HEK293 (cell line): ENCODE data around the gene TASP1.

ENCODE experiments used
- CTCF ChIA-PET: fragments of 350-600 bp; formaldehyde crosslinking; extraction: SDS; loops from one replicate; lab custom pipeline; 2021; ENCODE audit warnings: antibody characterized with exemption; lab: Yijun Ruan, JAX
- POLR2A ChIA-PET: fragments of 300-600 bp; formaldehyde crosslinking; extraction: SDS; loops from one replicate; lab custom pipeline; 2020; ENCODE audit warnings: antibody characterized with exemption, inconsistent platforms; lab: Yijun Ruan, JAX
- H3K27ac ChIP-seq: fragments of 200-500 bp; sonication (Bioruptor generic); 2 replicates; pipeline ENCODE4 v1.5.1; 2014; ENCODE audit warnings: low read depth, low read length, control low read depth, inconsistent platforms; ENCODE audit errors: extremely low read depth
- H3K36me3 ChIP-seq, 2 experiments: fragments of 200-500 bp in 1 of 2; sonication (Bioruptor generic) in 1 of 2; 1 replicate in 1 of 2; 2 replicates in 1 of 2; pipeline ENCODE4 v1.5.1; 2014 to 2017; ENCODE audit warnings: inconsistent platforms in 2 of 2, low read length in 2 of 2; ENCODE audit not compliant: control insufficient read depth in 2 of 2, insufficient read depth in 1 of 2
- H3K4me1 ChIP-seq: fragments of 200-500 bp; sonication (Bioruptor generic); 2 replicates; pipeline ENCODE4 v1.5.1; 2014; ENCODE audit warnings: mild to moderate bottlenecking, low read length, inconsistent platforms; ENCODE audit not compliant: control insufficient read depth, insufficient read depth
- H3K4me3 ChIP-seq: 2 replicates; pipeline ENCODE4 v1.5.1; 2011; ENCODE audit warnings: low read depth, mild to moderate bottlenecking, control low read depth, low read length, moderate library complexity
- H3K9me3 ChIP-seq: fragments of 200-500 bp; sonication (Bioruptor generic); 2 replicates; pipeline ENCODE4 v1.5.1; 2014; ENCODE audit warnings: low read depth, low read length, inconsistent platforms; ENCODE audit not compliant: control insufficient read depth, insufficient read depth
- GFI1B ChIP-seq: fragments of 450-650 bp; formaldehyde crosslinking; IDR thresholded peaks from 2 replicates; pipeline ENCODE4 v1.5.1; 2016; ENCODE audit warnings: missing biosample characterization, missing genetic modification characterization
- GLI2 ChIP-seq: fragments of 450-650 bp; formaldehyde crosslinking; IDR thresholded peaks from 2 replicates; pipeline ENCODE4; 2017; ENCODE audit warnings: missing biosample characterization, missing genetic modification characterization, low read depth, borderline replicate concordance
- KLF16 ChIP-seq: fragments of 450-650 bp; formaldehyde crosslinking; IDR thresholded peaks from 2 replicates; pipeline ENCODE4 v1.5.1; 2017; ENCODE audit warnings: missing biosample characterization, missing genetic modification characterization
- RBAK ChIP-seq: fragments of 450-650 bp; formaldehyde crosslinking; IDR thresholded peaks from 2 replicates; pipeline ENCODE4 v1.5.1; 2016; ENCODE audit warnings: missing biosample characterization, missing genetic modification characterization
- SP7 ChIP-seq: fragments of 450-650 bp; formaldehyde crosslinking; IDR thresholded peaks from 2 replicates; pipeline ENCODE4 v1.5.1; 2016; ENCODE audit warnings: missing biosample characterization, missing genetic modification characterization
- YY1 ChIP-seq: fragments of 450-650 bp; formaldehyde crosslinking; IDR thresholded peaks from 2 replicates; pipeline ENCODE4 v1.5.1; 2018; ENCODE audit warnings: missing biosample characterization, missing genetic modification characterization
- ZBTB21 ChIP-seq: fragments of 450-650 bp; formaldehyde crosslinking; IDR thresholded peaks from 2 replicates; pipeline ENCODE4 v1.5.1; 2017; ENCODE audit warnings: missing biosample characterization, missing genetic modification characterization
- ZFP41 ChIP-seq: fragments of 450-650 bp; formaldehyde crosslinking; IDR thresholded peaks from 2 replicates; pipeline ENCODE4 v1.5.1; 2016; ENCODE audit warnings: missing biosample characterization, missing genetic modification characterization, borderline replicate concordance
- ZNF132 ChIP-seq: fragments of 450-650 bp; formaldehyde crosslinking; IDR thresholded peaks from 2 replicates; pipeline ENCODE4 v1.5.1; 2017; ENCODE audit warnings: missing biosample characterization, missing genetic modification characterization, borderline replicate concordance
- ZNF146 ChIP-seq: fragments of 450-650 bp; formaldehyde crosslinking; IDR thresholded peaks from 2 replicates; pipeline ENCODE4 v1.5.1; 2016; ENCODE audit warnings: missing biosample characterization, missing genetic modification characterization
- ZNF16 ChIP-seq: fragments of 450-650 bp; formaldehyde crosslinking; IDR thresholded peaks from 2 replicates; pipeline ENCODE4 v1.5.1; 2016; ENCODE audit warnings: low read depth, missing biosample characterization, missing genetic modification characterization
- ZNF24 ChIP-seq: fragments of 450-650 bp; formaldehyde crosslinking; IDR thresholded peaks from 2 replicates; pipeline ENCODE4 v1.5.1; 2016; ENCODE audit warnings: missing biosample characterization, missing genetic modification characterization
- ZNF302 ChIP-seq: fragments of 450-650 bp; formaldehyde crosslinking; IDR thresholded peaks from 2 replicates; pipeline ENCODE4 v1.5.1; 2016; ENCODE audit warnings: missing biosample characterization, missing genetic modification characterization, low read depth
- ZNF394 ChIP-seq: fragments of 450-650 bp; formaldehyde crosslinking; IDR thresholded peaks from 2 replicates; pipeline ENCODE4 v1.5.1; 2016; ENCODE audit warnings: missing biosample characterization, missing genetic modification characterization, mild to moderate bottlenecking, moderate library complexity, borderline replicate concordance
- ZNF433 ChIP-seq: fragments of 450-650 bp; formaldehyde crosslinking; IDR thresholded peaks from 2 replicates; pipeline ENCODE4 v1.5.1; 2016; ENCODE audit warnings: missing biosample characterization, missing genetic modification characterization, low read depth
- ZNF501 ChIP-seq: fragments of 450-650 bp; formaldehyde crosslinking; IDR thresholded peaks from 2 replicates; pipeline ENCODE4 v1.5.1; 2016; ENCODE audit warnings: missing biosample characterization, missing genetic modification characterization
- ZNF558 ChIP-seq: fragments of 450-650 bp; formaldehyde crosslinking; IDR thresholded peaks from 2 replicates; pipeline ENCODE4 v1.5.1; 2016; ENCODE audit warnings: missing biosample characterization, missing genetic modification characterization
- ZNF560 ChIP-seq: fragments of 450-650 bp; formaldehyde crosslinking; IDR thresholded peaks from 2 replicates; pipeline ENCODE4 v1.5.1; 2017; ENCODE audit warnings: missing biosample characterization, missing genetic modification characterization, borderline replicate concordance
- ZNF596 ChIP-seq: fragments of 450-650 bp; IDR thresholded peaks from 2 replicates; pipeline ENCODE4 v1.5.0; 2018; ENCODE audit warnings: missing biosample characterization, mild to moderate bottlenecking, missing genetic modification characterization, moderate library complexity
- ZNF626 ChIP-seq: fragments of 450-650 bp; sonication (Bioruptor Pico); formaldehyde crosslinking; IDR thresholded peaks from 2 replicates; pipeline ENCODE4 v1.5.1; 2018; ENCODE audit warnings: missing biosample characterization, missing genetic modification characterization, inconsistent platforms
- ZNF664 ChIP-seq: fragments of 450-650 bp; formaldehyde crosslinking; IDR thresholded peaks from 2 replicates; pipeline ENCODE4 v1.5.1; 2016; ENCODE audit warnings: missing biosample characterization, missing genetic modification characterization
- ZNF704 ChIP-seq: fragments of 450-650 bp; formaldehyde crosslinking; IDR thresholded peaks from 2 replicates; pipeline ENCODE4 v1.5.1; 2016; ENCODE audit warnings: missing biosample characterization, missing genetic modification characterization
- ZNF747 ChIP-seq: fragments of 450-650 bp; formaldehyde crosslinking; IDR thresholded peaks from 2 replicates; pipeline ENCODE4 v1.5.1; 2016; ENCODE audit warnings: missing biosample characterization, missing genetic modification characterization
- TF ChIP-seq, protein P1 (sequence below): fragments of 450-650 bp; formaldehyde crosslinking; IDR thresholded peaks from 2 replicates; pipeline ENCODE4 v1.5.1; 2017; ENCODE audit warnings: missing biosample characterization, missing genetic modification characterization
- TF ChIP-seq, protein P2 (sequence below): fragments of 450-650 bp; formaldehyde crosslinking; IDR thresholded peaks from 2 replicates; pipeline ENCODE4 v1.5.1; 2016; ENCODE audit warnings: missing biosample characterization, missing genetic modification characterization, borderline replicate concordance
- TF ChIP-seq, protein P3 (sequence below): fragments of 450-650 bp; formaldehyde crosslinking; IDR thresholded peaks from 2 replicates; pipeline ENCODE4 v1.5.1; 2016; ENCODE audit warnings: missing biosample characterization, missing genetic modification characterization

TASP1 gene

GRCh38 chr20:13397300-13397724 is 241.4 kb downstream of the TASP1 start (continued):
- TF ChIP-seq GLI2 (tag by site-specific recombination) (no peak), KLF16 (tag by site-specific recombination) (no peak), ZNF16 (tag by site-specific recombination) (no peak), ZNF394 (no peak), ZNF146 (tag by site-specific recombination) (no peak)
- TF ChIP-seq, protein P1, sequence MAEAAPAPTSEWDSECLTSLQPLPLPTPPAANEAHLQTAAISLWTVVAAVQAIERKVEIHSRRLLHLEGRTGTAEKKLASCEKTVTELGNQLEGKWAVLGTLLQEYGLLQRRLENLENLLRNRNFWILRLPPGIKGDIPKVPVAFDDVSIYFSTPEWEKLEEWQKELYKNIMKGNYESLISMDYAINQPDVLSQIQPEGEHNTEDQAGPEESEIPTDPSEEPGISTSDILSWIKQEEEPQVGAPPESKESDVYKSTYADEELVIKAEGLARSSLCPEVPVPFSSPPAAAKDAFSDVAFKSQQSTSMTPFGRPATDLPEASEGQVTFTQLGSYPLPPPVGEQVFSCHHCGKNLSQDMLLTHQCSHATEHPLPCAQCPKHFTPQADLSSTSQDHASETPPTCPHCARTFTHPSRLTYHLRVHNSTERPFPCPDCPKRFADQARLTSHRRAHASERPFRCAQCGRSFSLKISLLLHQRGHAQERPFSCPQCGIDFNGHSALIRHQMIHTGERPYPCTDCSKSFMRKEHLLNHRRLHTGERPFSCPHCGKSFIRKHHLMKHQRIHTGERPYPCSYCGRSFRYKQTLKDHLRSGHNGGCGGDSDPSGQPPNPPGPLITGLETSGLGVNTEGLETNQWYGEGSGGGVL (tag by site-specific recombination) = no peak

DNA sequence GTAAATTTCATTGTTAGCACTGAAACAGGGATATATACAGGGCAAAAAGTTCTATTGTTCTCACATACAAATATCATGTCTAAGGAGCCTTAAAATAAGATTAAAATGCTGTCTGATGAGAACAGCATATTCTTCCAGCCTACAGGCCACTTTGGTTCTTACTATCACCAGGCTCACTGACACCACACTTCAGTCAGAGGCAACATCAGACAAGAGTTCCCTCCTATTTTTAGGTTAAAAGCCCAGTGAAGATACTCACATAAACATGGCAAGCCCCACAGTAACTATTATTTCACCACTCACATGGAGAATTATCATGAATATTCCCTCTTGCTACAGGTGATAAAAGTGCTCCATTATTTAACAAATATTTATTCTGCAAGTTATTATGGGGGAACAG is 241.9 kb downstream of the TASP1 start:
- ChIA-PET CTCF (no interaction called here), POLR2A (no interaction called here)
- H3K36me3 ChIP-seq = no peaks in the 10 kb centered on the region
- no peak overlapping the region for H3K27ac ChIP-seq
- H3K4me1 ChIP-seq = no peaks in the 10 kb centered on the region
- TF ChIP-seq ZNF596 (tag by site-specific recombination) (no peak), SP7 (tag by site-specific recombination) (no peak), ZNF560 (tag by site-specific recombination) (no peak), GFI1B (no peak), ZNF501 (tag by site-specific recombination) (no peak), ZNF433 (no peak), ZNF747 (tag by site-specific recombination) (no peak), ZNF302 (tag by site-specific recombination) (no peak), ZNF24 (tag by site-specific recombination) (no peak), ZNF626 (tag by site-specific recombination) (no peak), YY1 (tag by site-specific recombination) (no peak), ZNF558 (tag by site-specific recombination) (no peak), ZFP41 (tag by site-specific recombination) (no peak), ZNF704 (tag by site-specific recombination) (no peak), ZNF132 (no peak), ZBTB21 (tag by site-specific recombination) (no peak), ZNF664 (tag by site-specific recombination) (no peak), RBAK (tag by site-specific recombination) (no peak)
- TF ChIP-seq, protein P2, sequence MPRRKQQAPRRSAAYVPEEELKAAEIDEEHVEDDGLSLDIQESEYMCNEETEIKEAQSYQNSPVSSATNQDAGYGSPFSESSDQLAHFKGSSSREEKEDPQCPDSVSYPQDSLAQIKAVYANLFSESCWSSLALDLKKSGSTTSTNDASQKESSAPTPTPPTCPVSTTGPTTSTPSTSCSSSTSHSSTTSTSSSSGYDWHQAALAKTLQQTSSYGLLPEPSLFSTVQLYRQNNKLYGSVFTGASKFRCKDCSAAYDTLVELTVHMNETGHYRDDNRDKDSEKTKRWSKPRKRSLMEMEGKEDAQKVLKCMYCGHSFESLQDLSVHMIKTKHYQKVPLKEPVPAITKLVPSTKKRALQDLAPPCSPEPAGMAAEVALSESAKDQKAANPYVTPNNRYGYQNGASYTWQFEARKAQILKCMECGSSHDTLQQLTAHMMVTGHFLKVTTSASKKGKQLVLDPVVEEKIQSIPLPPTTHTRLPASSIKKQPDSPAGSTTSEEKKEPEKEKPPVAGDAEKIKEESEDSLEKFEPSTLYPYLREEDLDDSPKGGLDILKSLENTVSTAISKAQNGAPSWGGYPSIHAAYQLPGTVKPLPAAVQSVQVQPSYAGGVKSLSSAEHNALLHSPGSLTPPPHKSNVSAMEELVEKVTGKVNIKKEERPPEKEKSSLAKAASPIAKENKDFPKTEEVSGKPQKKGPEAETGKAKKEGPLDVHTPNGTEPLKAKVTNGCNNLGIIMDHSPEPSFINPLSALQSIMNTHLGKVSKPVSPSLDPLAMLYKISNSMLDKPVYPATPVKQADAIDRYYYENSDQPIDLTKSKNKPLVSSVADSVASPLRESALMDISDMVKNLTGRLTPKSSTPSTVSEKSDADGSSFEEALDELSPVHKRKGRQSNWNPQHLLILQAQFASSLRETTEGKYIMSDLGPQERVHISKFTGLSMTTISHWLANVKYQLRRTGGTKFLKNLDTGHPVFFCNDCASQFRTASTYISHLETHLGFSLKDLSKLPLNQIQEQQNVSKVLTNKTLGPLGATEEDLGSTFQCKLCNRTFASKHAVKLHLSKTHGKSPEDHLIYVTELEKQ = no peak
- TF ChIP-seq, protein P3, sequence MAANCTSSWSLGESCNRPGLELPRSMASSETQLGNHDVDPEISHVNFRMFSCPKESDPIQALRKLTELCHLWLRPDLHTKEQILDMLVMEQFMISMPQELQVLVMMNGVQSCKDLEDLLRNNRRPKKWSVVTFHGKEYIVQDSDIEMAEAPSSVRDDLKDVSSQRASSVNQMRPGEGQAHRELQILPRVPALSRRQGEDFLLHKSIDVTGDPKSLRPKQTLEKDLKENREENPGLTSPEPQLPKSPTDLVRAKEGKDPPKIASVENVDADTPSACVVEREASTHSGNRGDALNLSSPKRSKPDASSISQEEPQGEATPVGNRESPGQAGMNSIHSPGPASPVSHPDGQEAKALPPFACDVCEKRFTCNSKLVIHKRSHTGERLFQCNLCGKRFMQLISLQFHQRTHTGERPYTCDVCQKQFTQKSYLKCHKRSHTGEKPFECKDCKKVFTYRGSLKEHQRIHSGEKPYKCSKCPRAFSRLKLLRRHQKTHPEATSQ (tag by site-specific recombination) = no peak
- no peaks in the 10 kb centered on the region for H3K9me3 ChIP-seq
- no peak overlapping the region for H3K4me3 ChIP-seq
